Measurements from ENCODE around the gene PANK4.

The PANK4 gene

DNA sequence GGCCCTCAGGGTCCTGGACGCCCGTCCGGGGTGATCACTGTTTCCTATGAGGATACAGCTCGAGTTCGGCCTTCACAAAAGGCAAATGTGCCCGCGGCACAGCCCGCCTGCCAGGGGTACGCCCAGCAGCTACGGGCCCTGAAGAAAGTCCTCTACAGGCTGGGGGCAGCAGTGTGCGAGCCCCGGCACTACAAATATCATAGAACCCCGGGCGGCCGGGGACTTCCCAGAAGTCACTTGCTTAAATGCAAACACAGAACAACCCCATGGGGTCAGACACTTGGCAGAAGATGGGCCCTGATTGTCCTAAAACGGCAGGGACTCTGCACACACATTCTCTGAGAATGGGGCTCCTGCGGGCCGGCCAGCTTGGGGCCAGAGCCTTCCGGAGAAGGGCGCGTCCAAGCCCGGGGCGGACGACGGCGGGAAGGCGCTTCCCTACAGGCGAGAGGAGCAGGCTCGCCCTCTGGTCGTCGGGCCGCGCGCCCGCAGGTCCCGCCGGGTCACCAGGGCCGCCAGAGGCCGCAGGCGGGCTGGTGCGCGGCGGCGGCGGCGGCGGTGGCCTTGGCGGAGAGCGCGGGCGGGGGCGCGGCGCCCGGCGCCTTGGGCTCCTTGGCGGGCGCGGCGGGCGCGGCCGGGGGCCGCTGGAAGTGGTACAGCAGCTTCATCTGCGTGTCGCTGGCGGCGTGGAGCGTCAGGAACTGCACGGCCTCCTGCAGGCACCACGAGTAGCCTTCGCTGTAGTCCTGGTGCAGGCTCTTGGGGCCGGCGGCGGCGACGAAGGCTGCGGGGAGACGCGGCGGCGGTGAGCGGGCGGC is 2.8 kb upstream of the PANK4 start:
- peak; percentile 58 for DNase-seq (ENCODE audit: low spot score)

GRCh38 chr1:2528611-2528965 is 2.2 kb upstream of the PANK4 start:
- no peak for DNase-seq (ENCODE audit: low spot score)

DNA sequence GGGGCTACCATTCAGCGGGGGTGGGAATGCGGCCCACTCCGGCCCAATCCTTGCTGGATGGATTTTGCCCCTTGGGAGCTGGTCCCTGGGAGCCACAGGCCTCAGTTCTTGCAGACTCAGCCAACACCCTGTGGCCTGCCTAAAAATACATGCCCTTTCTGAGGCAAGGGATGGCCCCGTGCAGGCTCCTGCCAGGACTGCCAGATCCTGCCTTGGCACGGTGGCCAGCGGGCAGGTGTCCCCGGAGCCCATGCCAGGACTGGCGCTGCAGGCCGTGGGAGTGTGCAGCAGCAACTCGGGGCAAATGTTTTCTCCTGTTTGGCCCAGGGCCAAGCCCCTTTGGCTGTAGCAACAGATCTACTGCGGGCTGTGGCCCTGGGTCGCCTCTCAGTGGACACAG is 1.6 kb upstream of the PANK4 start:
- DNase-seq (ENCODE audit: low spot score), result no peak

DNA sequence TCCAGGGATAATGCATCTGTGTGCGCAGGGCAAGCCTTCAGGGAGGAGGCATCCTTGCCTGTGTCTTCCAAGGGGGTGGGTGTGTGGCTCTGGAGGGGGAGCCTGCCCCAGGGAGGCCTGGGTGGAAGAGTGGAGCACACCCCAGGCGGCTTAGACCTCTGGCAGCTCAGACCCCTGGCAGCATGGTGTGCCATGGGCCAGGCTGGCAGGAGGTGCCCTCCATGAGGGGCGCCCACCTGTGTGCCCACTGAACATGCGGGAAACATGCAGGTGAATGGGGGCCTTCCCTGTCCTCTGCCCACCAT is 1.1 kb upstream of the PANK4 start:
- DNase-seq (ENCODE audit: low spot score), result no peak

- peak; percentile 46 for DNase-seq (ENCODE audit: low spot score)
Measured at GRCh38 chr1:2526824-2527555, 594 bp upstream of the PANK4 start.

- DNase-seq (ENCODE audit: low spot score), result no peak
Measured at GRCh38 chr1:2525572-2525919, 850 bp downstream of the PANK4 start.

DNA sequence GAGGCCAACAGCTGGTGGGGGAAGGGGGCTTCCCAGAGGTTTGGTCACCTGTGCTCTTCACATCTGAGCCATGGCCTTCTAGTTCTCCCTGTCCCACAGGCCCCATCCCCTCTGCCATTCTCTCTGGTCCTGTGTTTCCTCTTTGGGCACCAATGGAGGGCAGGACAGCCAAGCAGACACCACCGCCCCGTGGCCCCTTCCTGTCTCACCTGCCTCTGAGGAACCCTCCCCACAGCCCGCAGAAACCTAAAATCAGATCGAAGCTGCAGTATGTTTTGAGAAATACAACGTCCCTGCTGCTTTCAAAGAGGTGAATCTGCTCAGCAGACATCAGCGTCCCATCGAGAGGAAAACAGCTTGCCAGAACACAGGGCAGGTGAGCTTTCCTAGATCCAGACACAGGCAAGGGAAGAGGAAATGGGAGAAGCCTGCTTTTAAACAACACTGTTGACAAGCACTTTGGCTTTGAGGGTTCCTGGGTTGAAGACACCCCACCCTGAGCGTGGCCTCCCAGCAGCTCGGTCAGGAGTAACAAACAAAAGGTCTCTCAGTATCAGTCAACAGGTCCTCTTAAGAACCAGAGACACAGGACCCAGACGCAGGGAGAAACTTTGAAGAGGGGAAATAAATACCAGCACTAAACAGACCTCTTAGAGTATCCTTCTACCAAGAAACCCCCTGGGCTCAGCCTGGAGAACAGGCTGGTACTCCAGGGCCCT is 2.3 kb downstream of the PANK4 start:
- DNase-seq (ENCODE audit: low spot score), result no peak

DNA sequence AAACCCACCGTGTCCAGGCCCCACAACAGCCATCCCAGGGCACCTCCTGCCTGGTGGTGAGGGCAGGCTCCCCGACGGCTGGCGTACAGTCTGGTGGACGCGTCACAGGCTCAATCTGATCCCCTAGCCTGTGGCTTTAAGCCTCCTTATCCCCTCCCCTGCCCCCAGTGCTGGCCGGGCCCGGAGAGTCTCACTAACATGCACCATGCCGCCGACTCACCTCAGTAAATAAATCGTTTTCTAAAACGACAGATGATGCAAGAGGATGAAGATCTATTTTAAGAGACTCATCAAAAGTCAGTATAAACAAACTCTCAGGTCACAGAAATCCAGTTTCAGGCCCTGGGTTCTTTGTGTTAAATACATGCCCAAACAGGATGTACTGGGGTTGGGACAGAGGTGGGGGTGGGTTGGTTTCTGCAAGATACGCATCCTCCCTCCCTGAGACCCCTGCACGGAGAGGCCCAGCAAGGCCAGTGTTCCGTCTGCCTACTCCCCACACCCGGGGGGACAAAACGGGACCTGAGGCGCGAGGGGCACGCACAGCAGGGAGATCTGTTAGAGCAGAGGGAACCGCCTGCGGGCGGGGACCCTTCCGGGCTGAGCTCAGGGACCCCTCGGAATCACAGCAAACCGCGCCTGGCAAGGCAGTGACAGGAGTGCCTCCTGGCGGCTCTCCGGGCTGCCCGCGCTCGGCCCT is 3.1 kb downstream of the PANK4 start:
- no peak for DNase-seq (ENCODE audit: low spot score)

DNA sequence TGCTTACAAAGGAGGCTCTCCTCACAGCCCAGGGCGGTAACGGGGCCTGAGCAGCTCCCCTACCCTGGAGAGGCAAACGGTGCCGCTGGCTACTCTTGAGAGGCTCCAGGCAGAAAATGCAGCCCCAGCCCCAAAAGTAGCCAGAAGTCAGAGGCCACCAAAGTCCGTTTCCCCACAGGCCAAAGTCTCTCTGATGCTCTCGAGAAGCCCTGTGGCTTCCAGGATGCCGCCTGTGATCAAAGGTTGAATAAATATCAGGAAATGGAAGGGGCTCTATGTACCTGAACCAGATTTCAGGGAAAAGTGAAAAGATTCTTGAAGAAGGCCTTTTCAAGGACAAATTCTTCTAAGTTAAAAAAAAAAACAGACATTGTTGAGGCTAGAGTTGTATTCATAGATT is 4.2 kb downstream of the PANK4 start:
- no peak for DNase-seq (ENCODE audit: low spot score)

DNA sequence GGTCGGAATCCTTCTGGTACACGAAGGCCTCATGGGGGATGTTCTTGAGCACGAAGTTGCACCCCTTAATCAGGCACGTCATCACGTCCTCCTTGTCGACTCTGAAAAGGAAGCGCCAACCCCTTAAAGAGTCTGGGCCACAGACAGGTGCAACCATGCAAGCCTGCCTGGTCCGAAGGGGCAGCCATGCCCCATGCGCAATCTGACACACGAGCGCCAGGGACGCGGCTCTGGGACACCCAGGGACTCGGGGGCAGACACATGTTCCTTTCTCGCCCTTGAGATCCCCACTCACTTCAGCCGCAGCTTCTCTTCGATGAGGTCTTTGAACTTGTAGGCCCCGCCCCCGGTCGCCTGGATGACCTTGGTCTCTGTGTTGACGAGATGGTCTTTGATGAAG is 5.6 kb downstream of the PANK4 start:
- no peak for DNase-seq (ENCODE audit: low spot score)

- DNase-seq (ENCODE audit: low spot score), result no peak
Measured at GRCh38 chr1:2520206-2520605, 6.2 kb downstream of the PANK4 start.

- DNase-seq (ENCODE audit: low spot score), result no peak
Measured at GRCh38 chr1:2519729-2520128, 6.7 kb downstream of the PANK4 start.

DNA sequence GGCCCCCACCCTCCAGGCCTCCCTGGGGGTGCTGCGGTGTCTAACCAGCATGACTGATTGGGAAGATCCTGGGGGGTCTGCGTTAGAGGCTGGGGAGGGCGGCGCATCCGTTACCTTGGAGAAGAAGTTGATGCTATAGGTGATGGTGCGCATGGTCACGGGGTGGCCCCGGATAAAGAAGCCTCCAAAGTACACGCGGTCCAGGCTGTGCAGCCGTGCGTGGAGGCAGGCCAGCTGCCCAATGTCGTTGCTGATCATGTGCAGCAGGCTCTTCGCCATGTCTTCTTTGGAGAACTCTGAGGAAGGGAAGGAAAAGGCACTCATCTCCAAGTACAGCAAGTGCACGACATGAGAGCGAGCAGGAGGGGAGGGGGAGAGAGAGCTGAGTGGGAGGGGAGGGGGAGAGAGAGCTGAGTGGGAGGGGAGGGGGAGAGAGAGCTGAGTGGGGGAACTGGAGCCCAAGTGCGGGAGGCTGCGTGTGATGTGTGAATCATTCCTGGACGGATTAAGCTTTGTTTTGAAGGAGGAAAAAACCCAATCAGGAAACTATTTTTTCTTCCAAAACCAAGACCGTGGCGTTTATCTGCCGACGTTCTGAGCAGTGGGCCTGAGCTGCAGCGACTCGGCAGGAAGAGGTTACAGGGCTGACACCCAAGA is 7.2 kb downstream of the PANK4 start:
- no peak for DNase-seq (ENCODE audit: low spot score)

- DNase-seq (ENCODE audit: low spot score), result no peak
Measured at GRCh38 chr1:2518528-2518927, 7.9 kb downstream of the PANK4 start.

- no peak for DNase-seq (ENCODE audit: low spot score)
Measured at GRCh38 chr1:2517966-2518365, 8.4 kb downstream of the PANK4 start.

- no peak for DNase-seq (ENCODE audit: low spot score)
Measured at GRCh38 chr1:2516946-2517345, 9.4 kb downstream of the PANK4 start.

DNA sequence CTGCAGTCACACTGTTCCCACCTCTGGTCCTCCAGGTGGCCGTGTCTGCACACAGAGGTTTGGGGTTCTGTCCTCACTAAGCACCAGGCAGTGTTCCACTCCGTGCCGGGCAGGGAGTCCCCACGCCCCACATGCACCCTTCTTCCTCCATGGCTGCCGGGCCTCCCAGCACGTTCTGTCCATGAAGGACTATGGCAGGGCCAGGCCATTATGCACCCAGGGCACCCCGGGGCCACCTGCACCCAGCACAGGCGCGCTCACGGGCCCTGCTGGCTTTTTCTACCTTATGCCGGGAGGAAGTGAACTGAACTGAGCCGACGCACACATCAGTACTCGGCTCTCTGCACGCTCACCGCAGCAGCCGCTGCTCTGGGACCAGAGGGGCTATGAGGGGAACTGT is 10.3 kb downstream of the PANK4 start:
- DNase-seq (ENCODE audit: low spot score), result no peak

GRCh38 chr1:2515763-2516080 is 10.7 kb downstream of the PANK4 start:
- no peak for DNase-seq (ENCODE audit: low spot score)

GRCh38 chr1:2514863-2515762 is 11.3 kb downstream of the PANK4 start:
- no peak for DNase-seq (ENCODE audit: low spot score)

- DNase-seq (ENCODE audit: low spot score), result no peak
Measured at GRCh38 chr1:2513939-2514652, 12.3 kb downstream of the PANK4 start.
